H1 (cell line): ENCODE results near the gene STK40. TPM values are rescaled to one million over a fixed set of nuclear protein-coding genes. Genes with fewer than 3 reads are reported as not detected.

Experiments used
- CTBP2 ChIP-seq: IDR thresholded peaks from 2 replicates; pipeline ENCODE4 v1.7.0; 2011; ENCODE audit warnings: borderline replicate concordance, mild to moderate bottlenecking, moderate library complexity, mixed read lengths, low read length; ENCODE audit not compliant: insufficient read depth, insufficient read length
- SIX5 ChIP-seq: IDR thresholded peaks from 2 replicates; pipeline ENCODE4 v1.6.1; 2011; ENCODE audit warnings: mild to moderate bottlenecking, low read depth, low read length
- polyA plus RNA-seq, 7 experiments: library from polyadenylated mRNA; depleted of rRNA in 3 of 7; stranded (reverse) in 5 of 7; unstranded in 2 of 7; fragments of >200 nt in 5 of 7; fragments of 200-250 nt in 2 of 7; gene quantifications; 1 replicate in 5 of 7; 2 replicates in 1 of 7; 4 replicates in 1 of 7; pipeline versions ENCODE4 v1.2.1 to v1.2.3, GENCODE V29; 2011 to 2013; ENCODE audit warnings: missing spikeins in 2 of 7, mixed read lengths in 2 of 7
- total RNA-seq: library from RNA; stranded (reverse); fragmentation: NEBNext Ultra II Directional; extraction: Animal tissue kit (Norgen Biotek cat#: 25700); gene quantifications from 2 replicates; pipeline ENCODE4 v1.2.1, GENCODE V29; 2021

STK40 gene
- total and polyA plus RNA-seq, 2 of the 8 experiments (the other 6 are each of a cell fraction or from before 2014, with no cell fraction given) = 13.6 to 28.6 TPM

GRCh38 chr1:36328713-36329112, 57.0 kb downstream of the STK40 start (continued):
- TF ChIP-seq SIX5 = no peak
- TF ChIP-seq CTBP2 = no peak
- TF ChIP-seq, all 59 proteins: peak for 0
